Activated naive CD8-positive, alpha-beta T cell (primary cell): Measurements from ENCODE around the gene SCN1A.
"Not testable (repeated sequence)": the region's sequence is repeated elsewhere in the genome, so short reads cannot be mapped to it uniquely, and the experiment has no call there.

Experiments
- H3K27ac Mint-ChIP-seq: one replicate; pipeline ENCODE4 v1.8.0; 2021; ENCODE audit warnings: mixed read lengths
- H3K27me3 Mint-ChIP-seq: one replicate; pipeline ENCODE4 v1.8.0; 2021; ENCODE audit warnings: mixed read lengths
- H3K36me3 Mint-ChIP-seq: one replicate; pipeline ENCODE4 v1.8.0; 2021; ENCODE audit warnings: mixed read lengths
- H3K4me1 Mint-ChIP-seq: one replicate; pipeline ENCODE4 v1.8.0; 2021; ENCODE audit warnings: low read depth, mixed read lengths
- H3K4me3 Mint-ChIP-seq: one replicate; pipeline ENCODE4 v1.8.0; 2021; ENCODE audit warnings: mild to moderate bottlenecking, mixed read lengths
- H3K9me3 Mint-ChIP-seq: one replicate; pipeline ENCODE4 v1.8.0; 2021; ENCODE audit warnings: low read depth, mixed read lengths

SCN1A gene

GRCh38 chr2:166140932-166141331 lies 13.1 kb upstream of the SCN1A start:
- H3K4me3 Mint-ChIP-seq: no peak overlapping the region
- H3K36me3 Mint-ChIP-seq: no peaks in the 10 kb centered on the region
- no peaks in the 10 kb centered on the region for H3K9me3 Mint-ChIP-seq
- peaks cover 2% of the 10 kb centered on the region for H3K27me3 Mint-ChIP-seq
- H3K27ac Mint-ChIP-seq: no peak overlapping the region
- no peaks in the 10 kb centered on the region for H3K4me1 Mint-ChIP-seq

- Mint-ChIP-seq H3K4me1 (no peaks in the 10 kb centered on the region), H3K9me3 (no peaks in the 10 kb centered on the region), H3K27me3 (peaks cover 2% of the 10 kb centered on the region), H3K4me3 (no peak overlapping the region), H3K27ac (no peak overlapping the region), H3K36me3 (no peaks in the 10 kb centered on the region)
Observed at GRCh38 chr2:166140475-166140874, 12.7 kb upstream of the SCN1A start.

- H3K4me3 Mint-ChIP-seq, H3K36me3 Mint-ChIP-seq, H3K27ac Mint-ChIP-seq, H3K4me1 Mint-ChIP-seq, H3K27me3 Mint-ChIP-seq, H3K9me3 Mint-ChIP-seq: not testable (repeated sequence)
Observed at GRCh38 chr2:166139479-166139878, 11.7 kb upstream of the SCN1A start.

- Mint-ChIP-seq H3K36me3 (no peaks in the 10 kb centered on the region), H3K27ac (no peak overlapping the region), H3K4me1 (no peaks in the 10 kb centered on the region), H3K9me3 (no peaks in the 10 kb centered on the region), H3K4me3 (no peak overlapping the region), H3K27me3 (peaks cover 3% of the 10 kb centered on the region)
Observed at GRCh38 chr2:166138667-166139066, 10.8 kb upstream of the SCN1A start.

- Mint-ChIP-seq H3K4me3 (no peak overlapping the region), H3K36me3 (no peaks in the 10 kb centered on the region), H3K27me3 (peaks cover 4% of the 10 kb centered on the region), H3K27ac (no peak overlapping the region), H3K4me1 (no peaks in the 10 kb centered on the region), H3K9me3 (no peaks in the 10 kb centered on the region)
Observed at GRCh38 chr2:166138144-166138543, 10.3 kb upstream of the SCN1A start.

- no peaks in the 10 kb centered on the region for H3K9me3 Mint-ChIP-seq
- H3K4me3 Mint-ChIP-seq: no peak overlapping the region
- H3K4me1 Mint-ChIP-seq: no peaks in the 10 kb centered on the region
Observed at GRCh38 chr2:166137331-166137730, 9.5 kb upstream of the SCN1A start.

GRCh38 chr2:166135849-166136258 lies 8.0 kb upstream of the SCN1A start:
- Mint-ChIP-seq H3K27me3 (peaks cover 2% of the 10 kb centered on the region), H3K9me3 (no peaks in the 10 kb centered on the region), H3K4me3 (no peak overlapping the region), H3K27ac (no peak overlapping the region), H3K36me3 (no peaks in the 10 kb centered on the region), H3K4me1 (no peaks in the 10 kb centered on the region)

More at GRCh38 chr2:166137331-166137730, 9.5 kb upstream of the SCN1A start:
- no peak overlapping the region for H3K27ac Mint-ChIP-seq
- H3K36me3 Mint-ChIP-seq: no peaks in the 10 kb centered on the region
- H3K27me3 Mint-ChIP-seq: peaks cover 2% of the 10 kb centered on the region

GRCh38 chr2:166135152-166135848 lies 7.5 kb upstream of the SCN1A start:
- Mint-ChIP-seq H3K36me3 (no peaks in the 10 kb centered on the region), H3K4me1 (no peaks in the 10 kb centered on the region)

GRCh38 chr2:166134252-166135151 lies 6.7 kb upstream of the SCN1A start:
- H3K27ac Mint-ChIP-seq: no peak overlapping the region
- H3K4me3 Mint-ChIP-seq: no peak overlapping the region
- no peaks in the 10 kb centered on the region for H3K4me1 Mint-ChIP-seq
- H3K9me3 Mint-ChIP-seq: no peaks in the 10 kb centered on the region
- no peaks in the 10 kb centered on the region for H3K36me3 Mint-ChIP-seq
- peaks cover 8% of the 10 kb centered on the region for H3K27me3 Mint-ChIP-seq

More at GRCh38 chr2:166135152-166135848, 7.5 kb upstream of the SCN1A start:
- H3K4me3 Mint-ChIP-seq: no peak overlapping the region
- H3K27ac Mint-ChIP-seq: no peak overlapping the region
- H3K27me3 Mint-ChIP-seq: peaks cover 4% of the 10 kb centered on the region
- no peaks in the 10 kb centered on the region for H3K9me3 Mint-ChIP-seq

GRCh38 chr2:166133653-166134052 lies 5.8 kb upstream of the SCN1A start:
- no peak overlapping the region for H3K4me3 Mint-ChIP-seq
- no peak overlapping the region for H3K27ac Mint-ChIP-seq
- no peaks in the 10 kb centered on the region for H3K9me3 Mint-ChIP-seq
- peaks cover 8% of the 10 kb centered on the region for H3K27me3 Mint-ChIP-seq
- no peaks in the 10 kb centered on the region for H3K36me3 Mint-ChIP-seq
- no peaks in the 10 kb centered on the region for H3K4me1 Mint-ChIP-seq

- Mint-ChIP-seq H3K27ac (no peak overlapping the region), H3K27me3 (peaks cover 12% of the 10 kb centered on the region), H3K4me3 (no peak overlapping the region), H3K4me1 (no peaks in the 10 kb centered on the region), H3K36me3 (no peaks in the 10 kb centered on the region), H3K9me3 (no peaks in the 10 kb centered on the region)
Observed at GRCh38 chr2:166128156-166128505, 311 bp upstream of the SCN1A start.

- Mint-ChIP-seq H3K27me3 (peaks cover 12% of the 10 kb centered on the region), H3K4me1 (no peaks in the 10 kb centered on the region), H3K27ac (no peak overlapping the region), H3K36me3 (no peaks in the 10 kb centered on the region), H3K9me3 (no peaks in the 10 kb centered on the region), H3K4me3 (no peak overlapping the region)
Observed at GRCh38 chr2:166126007-166126639, 1.7 kb downstream of the SCN1A start.

- Mint-ChIP-seq H3K27ac (no peak overlapping the region), H3K27me3 (peaks cover 12% of the 10 kb centered on the region)
Observed at GRCh38 chr2:166125557-166125956, 2.3 kb downstream of the SCN1A start.

GRCh38 chr2:166118180-166118579 lies 9.6 kb downstream of the SCN1A start:
- H3K27ac Mint-ChIP-seq: no peak overlapping the region
- no peaks in the 10 kb centered on the region for H3K36me3 Mint-ChIP-seq
- no peaks in the 10 kb centered on the region for H3K27me3 Mint-ChIP-seq
- no peaks in the 10 kb centered on the region for H3K9me3 Mint-ChIP-seq
- no peaks in the 10 kb centered on the region for H3K4me1 Mint-ChIP-seq
- H3K4me3 Mint-ChIP-seq: no peak overlapping the region

More at GRCh38 chr2:166125557-166125956, 2.3 kb downstream of the SCN1A start:
- Mint-ChIP-seq H3K36me3 (no peaks in the 10 kb centered on the region), H3K4me1 (no peaks in the 10 kb centered on the region), H3K4me3 (no peak overlapping the region), H3K9me3 (no peaks in the 10 kb centered on the region)

GRCh38 chr2:166117491-166117890 lies 10.3 kb downstream of the SCN1A start:
- Mint-ChIP-seq H3K27ac (no peak overlapping the region), H3K9me3 (no peaks in the 10 kb centered on the region), H3K27me3 (no peaks in the 10 kb centered on the region), H3K4me1 (no peaks in the 10 kb centered on the region), H3K4me3 (no peak overlapping the region), H3K36me3 (no peaks in the 10 kb centered on the region)
